Stimulated activated naive CD4-positive, alpha-beta T cell (primary cell): ENCODE results near the gene NKD1.
"Not testable (repeated sequence)": the region's sequence is repeated elsewhere in the genome, so short reads cannot be mapped to it uniquely, and the experiment has no call there.

Experiments
- DNase-seq, 6 experiments: peaks; one replicate each; lab custom pipeline; 2025; lab: John Stamatoyannopoulos, UW

The NKD1 gene

DNA sequence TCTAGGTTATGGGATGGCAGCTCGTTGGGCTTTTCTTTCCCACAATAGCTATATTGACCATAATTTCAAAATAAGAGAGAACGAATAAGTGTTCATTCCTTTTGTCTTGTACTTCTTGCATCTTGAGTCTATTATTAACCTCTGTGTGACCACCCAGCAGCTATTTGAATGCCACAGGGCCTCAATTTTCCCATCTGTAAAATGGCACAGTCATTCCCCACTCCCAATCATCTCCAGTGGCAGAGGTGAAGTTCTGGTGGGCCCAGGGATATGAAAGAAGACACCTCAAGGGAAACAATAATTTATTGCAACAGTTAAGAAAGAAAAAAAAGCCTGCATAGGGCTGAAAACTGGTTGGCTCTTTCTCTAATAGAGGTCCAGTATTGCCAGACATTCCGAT lies 28.6 kb upstream of the NKD1 start:
- DNase-seq: no peak

DNA sequence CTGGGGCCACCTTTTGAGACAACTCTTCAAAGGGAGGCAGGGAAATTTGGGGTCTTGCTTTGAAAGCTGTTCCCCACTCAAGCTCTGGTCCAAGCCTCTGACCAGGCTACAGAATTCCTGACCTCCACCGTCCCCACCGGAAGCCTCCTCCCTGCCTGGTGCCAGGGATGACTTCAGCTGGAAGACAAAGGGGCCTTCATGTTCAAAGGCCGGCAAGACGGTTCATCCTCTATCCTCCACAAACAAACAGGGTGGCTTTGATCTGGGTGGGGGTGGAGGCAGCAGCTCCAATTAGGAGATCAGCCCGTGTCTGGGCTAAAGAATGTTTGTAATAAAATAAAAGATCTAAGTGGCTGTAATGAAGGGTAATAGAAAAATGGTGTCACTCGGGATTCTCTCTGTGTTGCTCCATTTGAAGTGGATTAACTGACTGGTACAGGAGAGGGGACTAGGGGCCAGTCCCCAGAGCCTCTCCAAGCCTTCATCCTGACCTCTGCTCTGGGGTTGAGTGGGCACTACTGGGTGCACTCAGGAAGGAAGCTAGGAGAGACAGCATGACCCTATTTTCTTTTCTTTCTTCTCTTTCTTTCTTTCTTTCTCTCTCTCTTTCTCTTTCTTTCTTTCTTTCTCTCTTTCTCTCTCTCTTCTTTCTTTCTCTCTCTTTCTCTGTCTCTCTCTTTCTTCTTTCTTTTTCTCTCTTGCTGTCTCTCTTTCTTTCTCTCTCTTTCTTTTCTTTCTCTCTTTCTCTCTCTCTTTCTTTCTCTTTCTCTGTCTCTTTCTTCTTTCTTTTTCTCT lies 27.5 kb upstream of the NKD1 start:
- no peak for DNase-seq

DNA sequence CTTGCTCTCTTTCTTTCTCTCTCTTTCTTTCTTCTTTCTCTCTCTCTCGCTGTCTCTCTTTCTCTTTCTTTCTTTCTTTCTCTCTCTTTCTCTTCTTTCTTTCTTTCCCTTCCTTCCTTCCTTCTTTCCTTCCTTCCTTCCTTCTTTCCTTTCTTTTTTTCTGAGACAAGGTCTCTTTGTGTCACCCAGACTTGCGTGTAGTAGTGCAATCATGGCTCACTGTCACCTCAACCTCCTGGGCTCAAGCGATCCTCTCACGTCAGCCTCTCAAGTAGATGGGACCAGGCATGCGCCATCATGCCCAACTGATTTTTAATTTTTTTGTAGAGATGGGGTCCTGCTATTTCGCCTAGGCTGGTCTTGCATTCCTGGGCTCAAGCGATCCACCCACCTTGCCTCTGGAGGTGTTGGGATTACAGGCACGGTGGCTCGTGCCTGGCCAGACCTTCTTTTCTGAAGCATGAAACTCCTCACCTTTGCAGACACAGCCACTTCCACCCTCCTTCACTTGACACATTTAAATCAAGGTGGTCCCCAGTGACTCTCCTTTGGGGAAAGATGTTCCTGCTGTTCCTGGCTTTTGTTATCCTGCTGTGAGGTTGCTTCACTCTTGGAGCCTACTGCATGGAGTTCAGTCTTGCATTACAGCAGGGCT lies 26.8 kb upstream of the NKD1 start:
- DNase-seq: no peak

DNA sequence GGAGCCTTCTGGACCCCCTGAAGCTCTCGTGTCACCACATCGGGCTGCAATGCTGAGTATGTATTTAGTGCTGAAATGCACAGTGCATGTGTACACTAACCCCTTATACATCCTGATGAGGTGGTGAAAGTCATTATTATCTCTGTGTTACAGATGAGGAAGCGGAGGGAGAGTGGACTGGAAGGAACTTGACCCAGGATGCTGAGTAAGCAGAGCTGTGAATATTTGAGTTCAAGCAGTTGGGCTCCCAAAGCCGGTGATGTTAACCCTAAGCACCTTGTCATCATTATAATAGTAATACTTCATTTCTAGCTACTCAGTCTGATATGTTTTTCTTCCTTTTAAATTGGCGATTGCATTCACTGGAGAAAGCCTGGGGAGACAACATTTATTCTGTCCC lies 25.9 kb upstream of the NKD1 start:
- DNase-seq: no peak

DNA sequence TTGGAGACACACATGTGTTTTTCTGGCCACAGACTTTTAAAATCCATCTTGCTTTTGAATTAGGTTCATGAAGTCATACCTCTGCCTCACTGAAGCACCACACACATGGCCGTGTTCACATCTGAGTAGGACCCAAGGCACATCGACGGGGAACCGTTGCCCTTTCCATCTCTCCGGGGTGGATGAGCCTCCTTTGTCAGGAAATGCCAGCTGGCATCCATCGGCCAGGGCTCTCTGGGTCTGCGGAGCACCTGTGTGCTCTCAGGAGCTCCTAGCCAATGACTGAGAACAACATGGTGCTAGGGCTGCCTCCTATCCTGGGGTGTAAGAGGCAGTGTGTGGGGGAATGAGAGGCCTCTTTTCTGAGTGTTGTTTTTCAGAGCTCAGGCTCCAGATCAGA lies 24.5 kb upstream of the NKD1 start:
- DNase-seq: no peak

DNA sequence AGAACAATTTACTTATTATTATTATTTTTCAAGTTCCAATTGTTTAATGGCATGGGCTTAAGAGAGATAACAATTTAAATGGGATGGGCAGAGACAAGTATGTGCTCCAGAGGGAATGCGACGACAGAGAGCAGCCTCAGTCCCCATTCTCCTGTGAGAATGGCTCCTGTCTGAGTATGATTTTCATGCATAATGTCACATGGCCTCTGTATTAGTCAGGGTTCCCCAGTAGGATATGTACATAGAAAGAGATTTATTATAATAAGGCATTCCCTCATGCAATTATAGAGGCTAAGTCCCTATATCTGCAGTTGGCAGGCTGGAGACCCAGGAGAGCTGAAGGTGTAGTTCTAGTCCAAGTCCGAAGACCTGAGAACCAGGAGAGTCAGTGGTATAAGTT lies 22.9 kb upstream of the NKD1 start:
- DNase-seq: no peak

DNA sequence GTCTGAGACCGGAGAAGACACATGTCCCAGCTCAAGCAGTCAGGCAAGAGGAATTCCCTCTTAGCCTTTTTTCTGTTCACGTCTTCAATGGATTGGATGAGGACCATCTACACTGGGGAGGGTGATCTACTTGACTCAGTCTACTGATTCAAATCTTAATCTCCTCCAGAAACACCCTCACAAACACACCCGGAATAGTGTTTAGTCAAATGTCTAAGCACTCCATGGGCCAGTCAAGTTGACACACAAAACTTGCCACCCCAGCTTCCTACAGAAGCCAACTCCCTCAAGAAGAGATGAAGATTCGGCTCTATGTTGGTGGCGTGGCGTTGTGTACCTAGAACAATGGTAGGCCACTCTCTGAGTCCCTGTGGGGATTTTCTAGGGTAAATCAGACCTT lies 22.5 kb upstream of the NKD1 start:
- DNase-seq: no peak

DNA sequence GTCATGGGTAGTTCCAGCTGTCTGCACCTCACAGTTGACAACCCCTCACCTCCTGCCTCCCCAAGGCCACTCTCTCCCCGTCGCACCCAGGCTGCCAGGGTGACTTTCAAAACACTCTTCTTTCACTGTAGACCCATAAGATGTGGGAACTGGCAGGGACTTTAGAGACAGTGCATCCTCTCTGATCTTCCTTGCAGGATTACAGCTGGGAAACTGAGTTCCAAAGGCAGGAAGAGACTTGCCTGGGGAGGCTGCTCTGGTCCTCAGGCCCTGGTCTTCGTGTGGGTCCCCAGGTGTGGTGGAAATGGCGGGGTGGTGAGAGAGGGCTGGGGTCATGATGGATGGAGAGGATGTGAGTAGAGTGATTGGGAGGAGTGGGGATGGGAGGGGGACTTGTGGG lies 21.9 kb upstream of the NKD1 start:
- no peak for DNase-seq

DNA sequence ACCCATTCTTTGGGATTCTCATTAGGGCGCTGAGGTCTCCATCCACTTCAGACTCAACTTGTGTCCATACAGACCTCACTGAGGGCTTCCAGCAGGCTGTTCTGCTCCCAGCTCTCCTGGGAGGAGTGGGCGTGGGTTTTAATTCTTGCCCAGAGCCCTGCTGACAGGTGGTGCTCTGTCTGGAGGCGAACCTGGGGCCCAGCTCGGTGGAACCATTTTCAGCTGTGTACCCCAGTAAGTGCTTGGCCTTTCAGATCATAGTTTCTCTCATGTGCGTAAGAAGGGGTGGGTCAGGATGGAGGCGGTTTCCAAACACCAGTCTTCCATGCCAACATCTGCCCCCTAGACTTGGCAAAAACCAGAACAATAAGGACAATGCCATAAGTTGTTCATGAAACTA lies 21.4 kb upstream of the NKD1 start:
- DNase-seq: no peak

DNA sequence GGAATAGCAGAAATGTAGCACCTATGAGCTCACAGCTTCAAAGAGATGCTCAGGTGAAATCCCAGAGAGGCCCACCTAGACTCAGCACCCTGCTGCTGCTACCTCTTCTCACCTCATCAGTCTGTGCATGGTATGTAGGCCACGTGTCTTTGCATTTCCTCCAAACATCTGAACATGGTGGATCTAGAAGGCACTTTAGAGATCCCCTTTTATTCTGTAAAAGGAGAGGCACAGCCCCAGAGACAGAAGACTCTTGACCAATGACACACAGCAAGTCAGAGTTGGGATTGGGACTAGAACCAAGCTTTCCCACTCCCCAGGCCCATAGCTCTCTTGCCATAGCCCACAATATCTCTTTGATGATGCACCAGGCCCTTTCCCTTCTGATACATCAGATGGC lies 19.4 kb upstream of the NKD1 start:
- no peak for DNase-seq

DNA sequence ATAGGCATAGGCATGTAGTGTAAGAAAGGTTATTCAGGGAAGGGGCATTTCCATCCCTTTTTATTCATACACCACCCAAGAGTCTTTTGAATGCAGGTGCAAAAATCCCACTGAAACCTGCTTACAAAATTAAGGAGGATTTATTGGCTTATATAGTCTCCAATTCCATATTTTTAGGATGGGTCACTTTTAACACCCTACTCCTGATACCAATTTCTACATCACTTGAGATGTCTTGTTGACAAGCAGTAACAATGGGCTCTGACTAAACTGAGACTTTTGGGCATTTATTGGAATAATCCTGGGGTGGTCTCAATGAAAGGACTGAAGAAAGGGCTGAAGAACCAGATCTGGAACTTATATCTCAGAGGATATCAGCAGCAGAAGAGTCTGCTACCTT lies 18.9 kb upstream of the NKD1 start:
- no peak for DNase-seq

DNA sequence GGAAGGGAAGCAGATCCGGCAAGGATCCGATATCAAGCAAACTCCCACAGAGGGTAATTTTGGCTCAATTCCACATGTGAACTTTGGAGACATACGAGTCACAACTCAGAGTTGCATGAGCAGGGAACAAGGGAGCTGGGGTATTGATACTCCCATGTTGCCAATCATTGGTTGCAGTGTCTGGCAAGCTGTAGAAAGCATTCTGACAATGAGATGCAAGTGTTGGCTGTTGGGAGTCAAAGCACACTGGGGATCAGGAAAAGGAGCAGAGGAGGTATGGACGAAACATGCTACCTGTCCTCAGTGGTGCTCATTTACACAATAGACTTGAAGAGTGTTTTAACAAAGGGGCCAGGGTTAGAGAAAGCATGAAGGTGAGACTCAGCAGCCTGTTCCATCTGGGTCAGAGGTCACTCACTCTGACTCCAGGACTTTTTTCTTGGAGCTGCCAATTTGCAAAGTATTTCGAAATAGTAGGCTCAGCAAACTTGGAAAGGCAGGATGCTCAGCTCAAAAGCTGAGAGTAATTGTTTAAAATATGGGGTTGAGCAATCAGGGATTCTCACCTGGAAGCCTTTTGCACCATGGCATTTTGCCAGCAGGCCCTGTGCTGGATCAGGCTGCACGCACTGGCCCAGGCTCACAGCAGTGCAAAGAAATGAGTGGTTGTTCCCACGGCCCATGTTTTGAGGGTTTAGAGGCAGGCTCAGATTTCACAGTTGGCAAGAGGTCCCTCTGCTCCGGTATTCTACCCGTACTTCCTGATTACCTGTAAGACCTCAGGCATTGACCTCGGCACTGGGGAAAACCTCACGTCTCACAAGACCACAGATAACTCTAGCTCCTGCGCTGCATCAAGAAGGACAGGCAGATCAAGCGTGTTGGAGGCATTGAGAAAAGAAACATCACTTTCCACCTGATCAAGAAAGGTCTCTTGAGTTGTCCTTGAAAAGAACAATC lies 17.6 kb upstream of the NKD1 start:
- DNase-seq: no peak

DNA sequence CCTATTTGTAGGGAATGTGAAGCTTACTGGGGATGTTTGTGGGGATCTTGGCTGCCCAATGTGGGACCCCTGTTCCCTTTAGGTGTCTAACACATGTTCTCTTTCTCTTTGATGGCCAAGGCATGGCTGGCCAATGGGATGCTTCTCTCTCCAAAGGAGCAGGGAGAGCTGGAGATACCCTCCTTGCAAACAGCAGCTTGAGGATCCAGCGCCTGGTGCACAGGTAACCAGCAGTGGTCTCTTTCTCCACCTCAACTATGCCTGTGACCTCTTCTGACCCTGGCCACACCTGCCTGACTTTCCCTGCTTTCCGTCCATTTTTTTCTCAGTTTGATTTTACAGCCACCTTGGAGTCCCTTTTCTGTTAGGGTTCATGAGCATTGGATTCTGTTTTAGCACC lies 16.8 kb upstream of the NKD1 start:
- no peak for DNase-seq

DNA sequence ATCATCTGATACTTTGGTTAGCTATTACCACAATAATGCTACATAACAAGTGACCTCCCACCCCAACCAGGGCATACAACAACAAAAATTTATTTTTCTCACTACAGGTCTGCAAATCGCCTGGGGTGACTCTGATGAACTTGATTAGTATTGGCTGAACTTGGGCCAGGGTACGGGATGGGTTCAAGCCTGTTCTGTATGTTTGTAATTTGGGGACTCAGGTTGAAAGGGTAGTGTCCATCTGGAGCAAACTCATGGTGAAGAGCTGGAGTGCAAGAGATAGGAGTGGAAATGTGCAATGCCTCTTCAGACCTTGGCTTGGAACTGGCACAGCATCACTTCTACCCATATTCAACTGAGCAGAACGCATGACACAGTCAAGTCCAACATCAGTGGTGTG lies 16.3 kb upstream of the NKD1 start:
- no peak for DNase-seq

DNA sequence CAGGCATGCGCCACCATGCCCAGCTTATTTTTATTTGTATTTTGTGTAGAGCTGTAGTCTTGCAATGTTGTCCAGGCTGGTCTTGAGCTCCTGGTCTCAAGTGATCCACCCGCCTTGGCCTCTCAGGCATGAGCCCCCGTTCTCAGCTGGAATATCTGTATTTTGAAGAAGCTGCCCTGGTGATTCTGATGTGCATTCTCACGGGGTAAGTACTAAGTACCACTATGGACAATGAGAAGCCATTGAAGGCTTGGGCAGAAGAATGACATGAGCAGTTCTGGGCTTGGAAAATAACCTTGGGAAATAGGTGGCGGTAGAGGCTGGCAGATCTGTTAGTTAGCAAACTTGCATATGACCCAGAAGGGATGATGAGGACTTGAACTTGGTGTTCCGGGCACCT lies 15.6 kb upstream of the NKD1 start:
- DNase-seq: no peak

DNA sequence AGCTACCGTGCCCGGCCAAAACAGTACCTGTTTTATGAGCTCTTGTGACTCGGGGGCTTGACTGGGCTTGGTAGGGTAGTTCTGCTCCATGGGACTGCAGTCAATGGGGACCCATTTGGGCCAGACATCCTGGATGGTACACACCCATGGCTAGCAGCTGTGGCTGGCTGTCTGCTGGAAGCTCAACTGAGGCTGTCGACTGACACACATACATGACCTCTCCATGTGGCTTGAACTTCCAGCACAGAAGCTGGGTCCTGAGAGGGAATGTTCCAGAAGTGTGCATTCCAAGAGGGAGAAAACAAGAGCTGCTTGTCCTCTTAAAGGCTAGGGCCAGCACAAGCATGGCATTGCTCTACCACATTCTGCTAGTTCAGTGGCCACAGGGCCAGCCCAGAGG lies 14.9 kb upstream of the NKD1 start:
- no peak for DNase-seq

DNA sequence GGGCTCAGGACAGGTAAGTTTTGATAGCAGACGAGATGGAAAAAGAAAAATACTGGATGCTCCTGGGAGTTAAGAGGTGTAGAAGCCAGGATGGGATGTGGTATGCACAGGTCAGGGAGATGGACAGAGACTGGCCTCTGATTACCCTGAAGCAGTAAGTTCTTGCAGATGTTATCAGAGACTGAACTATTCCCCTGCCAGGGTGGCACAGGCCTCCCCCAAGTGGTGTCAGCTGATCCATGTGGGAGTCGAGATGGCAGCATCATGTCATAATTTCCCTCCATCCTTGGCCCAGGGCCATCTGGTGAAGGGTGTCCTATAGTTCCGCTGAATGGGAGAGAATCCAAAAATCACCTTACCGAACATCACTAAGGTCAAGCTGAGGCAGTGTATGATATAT lies 14.1 kb upstream of the NKD1 start:
- DNase-seq: no peak

DNA sequence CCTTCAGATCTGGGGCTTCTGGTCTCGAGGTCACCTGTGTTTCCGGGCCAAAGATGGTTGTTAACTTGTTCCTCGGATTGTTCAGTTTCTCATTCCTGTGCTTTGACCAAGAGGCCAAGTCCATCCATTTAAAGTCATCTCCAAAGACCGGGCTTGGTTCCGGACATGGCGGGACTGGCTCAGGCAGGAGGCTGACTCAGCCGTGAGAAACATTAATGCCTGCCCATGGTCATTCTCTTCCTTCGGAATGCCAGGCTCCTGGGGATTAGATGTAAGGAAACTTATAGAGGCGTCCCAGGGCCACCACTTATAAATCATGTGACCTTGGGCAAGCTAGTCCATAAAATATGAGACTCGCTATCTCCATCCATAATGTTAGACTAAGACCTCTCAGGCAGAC lies 13.6 kb upstream of the NKD1 start:
- DNase-seq: no peak

DNA sequence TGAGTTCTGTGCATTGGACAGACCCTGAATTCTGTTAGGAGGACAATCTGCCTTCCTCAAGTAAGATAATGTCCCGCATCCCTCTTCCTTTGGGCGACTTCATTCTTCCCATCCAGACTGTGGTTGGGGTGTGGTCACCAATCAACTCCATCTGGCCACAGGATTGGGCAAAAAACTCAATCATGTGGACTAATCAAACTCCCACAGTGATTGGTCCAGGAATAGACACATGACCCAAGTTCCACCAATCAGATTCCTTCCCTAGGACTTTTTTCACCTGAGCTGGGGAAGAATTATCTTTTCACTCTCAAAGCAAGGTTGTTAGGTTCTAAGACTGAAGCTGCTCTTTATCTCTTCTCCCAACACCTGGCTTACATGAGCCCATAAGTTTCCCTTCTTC lies 13.2 kb upstream of the NKD1 start:
- DNase-seq: no peak

DNA sequence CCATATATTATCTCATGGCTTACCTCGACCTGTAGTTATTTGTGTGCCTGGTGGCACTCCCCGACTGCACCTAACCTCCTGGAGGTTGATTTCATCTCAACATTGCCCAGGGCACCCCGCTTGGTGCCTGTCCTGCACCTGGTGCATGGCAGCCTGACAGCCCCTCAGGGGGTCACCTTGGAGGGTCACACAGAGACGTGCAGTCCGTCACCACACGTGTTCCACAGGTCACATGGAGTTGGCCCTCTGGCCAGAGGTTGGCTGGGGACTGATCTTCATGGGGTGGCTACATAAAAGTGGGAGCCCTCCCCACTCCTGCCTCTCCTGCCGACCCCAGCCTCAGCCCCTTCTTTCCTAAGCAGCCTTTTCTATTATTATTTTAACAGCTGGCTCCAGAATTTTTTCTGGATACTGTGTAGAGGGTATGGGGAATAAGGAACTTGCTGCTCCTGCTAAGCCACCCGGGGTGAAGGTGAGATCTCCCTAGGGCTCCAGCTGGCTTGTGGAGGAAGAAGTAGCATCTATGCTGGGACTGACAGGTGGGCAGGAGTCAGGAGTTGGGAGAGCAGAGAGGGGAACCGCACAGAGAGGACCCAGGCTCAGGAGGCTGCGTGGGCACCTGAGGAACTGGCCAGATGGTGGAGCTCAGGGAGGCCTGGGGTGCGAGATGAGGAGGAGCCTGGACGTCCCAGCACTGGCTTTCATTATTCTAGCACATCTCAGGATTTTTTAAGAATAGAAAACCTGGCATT lies 12.5 kb upstream of the NKD1 start:
- no peak for DNase-seq

DNA sequence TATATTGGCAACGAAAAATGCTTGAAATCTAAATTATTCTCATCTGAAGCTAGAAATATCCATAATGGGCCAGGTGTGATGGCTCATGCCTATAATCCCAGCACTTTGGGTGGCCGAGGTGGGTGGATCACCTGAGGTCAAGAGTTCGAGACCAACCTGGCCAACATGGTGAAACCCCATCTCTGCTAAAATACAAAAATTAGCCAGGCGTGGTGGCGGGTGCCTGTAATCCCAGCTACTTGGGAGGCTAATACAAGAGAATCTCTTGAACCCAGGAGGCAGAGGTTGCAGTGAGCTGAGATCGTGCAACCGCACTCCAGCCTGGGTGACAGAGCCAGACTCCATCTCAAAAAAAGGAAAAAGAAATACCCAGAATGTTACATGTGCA lies 11.9 kb upstream of the NKD1 start:
- DNase-seq: not testable (repeated sequence)
